Fibroblast of villous mesenchyme (primary cell): Measurements from ENCODE around the gene DPY19L1. TPM values are rescaled to one million over a fixed set of nuclear protein-coding genes. Genes with fewer than 3 reads are reported as not detected.

ENCODE experiments used
- DNase-seq: peaks from one replicate; pipeline ENCODE4 v3.0.0-alpha.2; 2010; ENCODE audit warnings: low read depth
- H3K4me3 ChIP-seq: 2 replicates; pipeline ENCODE4 v1.5.1; 2011; ENCODE audit warnings: low read depth, mild to moderate bottlenecking, low read length
- CTCF ChIP-seq: IDR thresholded peaks from 2 replicates; pipeline ENCODE4 v1.5.1; 2012; ENCODE audit warnings: low read depth, mild to moderate bottlenecking, low read length; ENCODE audit not compliant: insufficient read depth
- total RNA-seq: library from RNA; depleted of rRNA; stranded (reverse); fragments of >200 nt; gene quantifications from 2 replicates; pipeline ENCODE4 v1.2.3, GENCODE V29; 2012

Gene DPY19L1
- total RNA-seq, 1 donor = 44.5 TPM

- TF ChIP-seq CTCF = no peak
- no peak for DNase-seq
- no peak overlapping the region for H3K4me3 ChIP-seq
These were observed 5.1 kb downstream of the DPY19L1 start for GRCh38 chr7:35032166-35032565.

- no peak overlapping the region for H3K4me3 ChIP-seq
- no peak for TF ChIP-seq CTCF
- DNase-seq = no peak
These were observed 6.4 kb downstream of the DPY19L1 start for GRCh38 chr7:35030848-35031247.

DNA sequence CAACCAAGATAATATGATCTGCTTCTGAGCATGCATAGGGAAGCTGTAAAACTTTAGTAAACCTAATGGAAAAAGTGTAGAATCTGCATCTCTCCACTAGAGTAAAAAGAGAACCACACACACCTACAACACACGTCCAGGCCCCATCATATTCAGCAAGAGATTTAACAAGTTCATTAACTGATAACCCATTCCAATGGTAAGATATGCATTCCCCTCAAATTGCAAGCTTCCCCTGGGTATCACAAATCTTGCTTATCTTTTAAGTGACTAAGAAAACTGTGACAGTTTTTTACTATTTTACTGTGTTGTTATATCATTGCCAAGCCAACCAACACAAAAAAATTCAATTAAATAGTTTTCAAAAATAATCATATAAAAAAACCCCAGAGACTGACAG, 8.0 kb downstream of the DPY19L1 start:
- DNase-seq = no peak
- no peak for TF ChIP-seq CTCF
- H3K4me3 ChIP-seq = no peak overlapping the region

GRCh38 chr7:35026150-35026549, 11.1 kb downstream of the DPY19L1 start:
- TF ChIP-seq CTCF = no peak
- DNase-seq = no peak
- H3K4me3 ChIP-seq = no peak overlapping the region

GRCh38 chr7:35025369-35025870, 11.9 kb downstream of the DPY19L1 start:
- DNase-seq = no peak
- H3K4me3 ChIP-seq = no peak overlapping the region
- no peak for TF ChIP-seq CTCF

GRCh38 chr7:35024298-35024697, 13.0 kb downstream of the DPY19L1 start:
- no peak overlapping the region for H3K4me3 ChIP-seq
- no peak for TF ChIP-seq CTCF

GRCh38 chr7:35022725-35023124, 14.6 kb downstream of the DPY19L1 start:
- no peak for TF ChIP-seq CTCF
- DNase-seq = no peak
- no peak overlapping the region for H3K4me3 ChIP-seq

More at GRCh38 chr7:35024298-35024697, 13.0 kb downstream of the DPY19L1 start:
- DNase-seq = no peak
